Stomach smooth muscle (tissue), 2 donors: ENCODE data around the gene NDUFB8.
A peak's percentile ranks its signal among the peaks of the same experiment; 100 is the strongest.

Experiments used
- H3K27ac ChIP-seq: one replicate; pipeline ENCODE4 v1.7.0; 2013; ENCODE audit warnings: mild to moderate bottlenecking, low read length, inconsistent platforms
- H3K27me3 ChIP-seq, 2 donors: one replicate each; pipeline ENCODE4 v1.7.0; 2013; ENCODE audit warnings: low read length in 2 of 2; ENCODE audit not compliant: insufficient read depth in 2 of 2, control insufficient read depth in 1 of 2
- H3K36me3 ChIP-seq, 2 donors: one replicate each; pipeline ENCODE4 v1.7.0; 2013; ENCODE audit warnings: low read length in 2 of 2; ENCODE audit not compliant: control insufficient read depth in 2 of 2, insufficient read depth in 2 of 2
- H3K4me1 ChIP-seq: one replicate; pipeline ENCODE4 v1.7.0; 2013; ENCODE audit warnings: low read length; ENCODE audit not compliant: control insufficient read depth, insufficient read depth
- H3K4me3 ChIP-seq, 2 donors: one replicate each; pipeline ENCODE4 v1.7.0; 2013; ENCODE audit warnings: low read length in 2 of 2
- H3K9ac ChIP-seq, 2 donors: one replicate each; pipeline ENCODE4 v1.7.0; 2013; ENCODE audit warnings: low read length in 2 of 2, mild to moderate bottlenecking in 1 of 2
- H3K9me3 ChIP-seq, 2 donors: one replicate each; pipeline ENCODE4 v1.7.0; 2013; ENCODE audit warnings: low read length in 2 of 2; ENCODE audit not compliant: control insufficient read depth in 2 of 2
- donor health status: healthy.
- donor health status: Pancreatic carcinoma.

Gene NDUFB8

DNA sequence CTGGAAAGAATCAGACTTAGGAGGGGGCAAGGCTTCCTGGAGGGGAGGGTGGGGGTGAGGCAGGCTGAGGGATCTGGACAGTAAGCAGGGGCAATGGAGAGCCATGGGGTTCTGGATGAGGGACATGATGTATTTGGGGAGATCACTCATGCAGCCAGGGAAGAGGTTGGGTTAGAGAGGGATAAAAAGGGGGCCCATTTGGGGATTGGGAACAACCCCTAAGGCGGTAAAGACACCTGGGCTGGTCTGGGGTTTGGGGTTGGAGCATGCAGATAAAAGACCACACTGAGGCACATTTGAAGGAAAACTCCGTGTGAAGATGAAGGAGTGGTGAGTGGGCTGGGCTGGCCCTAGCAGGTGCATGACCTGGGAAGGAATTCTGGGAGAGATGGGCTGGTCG lies 36.9 kb upstream of the NDUFB8 start:
- Histone ChIP-seq H3K9me3 (no peaks in the 10 kb centered on the region), H3K36me3 (no peaks in the 10 kb centered on the region), H3K27me3 (peaks cover 76 to 83% of the 10 kb centered on the region in 2 donors), H3K27ac (no peak overlapping the region), H3K9ac (no peak overlapping the region), H3K4me3 (no peak overlapping the region), H3K4me1 (peaks cover 12% of the 10 kb centered on the region)

DNA sequence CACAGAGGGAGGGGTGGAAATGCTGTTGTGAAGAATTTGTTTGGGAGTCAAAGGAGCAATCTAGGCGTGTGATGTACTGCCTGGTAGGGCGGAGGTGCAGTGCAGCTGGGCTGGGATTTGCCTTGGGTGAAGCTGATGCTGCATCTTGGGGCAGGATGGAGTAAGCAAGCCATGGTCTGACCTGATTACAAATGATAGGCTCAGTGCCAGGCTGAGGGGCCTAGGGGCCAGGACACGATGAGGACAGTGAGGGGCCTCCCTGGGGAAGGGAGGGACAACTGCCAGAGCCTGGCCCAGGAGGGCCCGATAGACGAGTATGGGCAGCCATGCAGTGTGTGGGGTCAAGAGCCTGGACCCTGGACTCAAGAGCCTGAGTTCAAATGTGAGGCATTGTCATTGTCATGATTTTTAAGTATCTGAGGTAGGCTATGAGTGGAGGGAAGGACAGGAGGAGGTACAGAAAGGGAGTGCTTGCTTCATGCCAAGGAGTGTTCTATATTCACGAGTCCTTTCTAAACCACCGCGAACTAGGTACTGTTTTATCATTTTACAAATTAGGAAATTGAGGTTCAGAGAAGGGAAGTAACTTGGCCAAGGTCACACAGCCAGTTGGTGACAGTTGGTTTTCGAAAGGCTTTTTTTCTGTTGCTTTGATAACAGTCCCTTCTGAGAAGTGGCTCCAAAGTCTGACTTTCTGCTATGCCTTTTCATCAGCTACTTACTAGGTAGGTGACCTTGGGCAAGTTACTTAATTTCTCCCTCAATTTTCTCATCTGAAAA lies 35.7 kb upstream of the NDUFB8 start:
- Histone ChIP-seq H3K4me1 (peaks cover 12% of the 10 kb centered on the region), H3K9ac (no peak overlapping the region), H3K9me3 (no peaks in the 10 kb centered on the region), H3K36me3 (peaks cover 0 to under 1% of the 10 kb centered on the region in 2 donors), H3K27me3 (peaks cover 71 to 79% of the 10 kb centered on the region in 2 donors), H3K27ac (no peak overlapping the region), H3K4me3 (no peak overlapping the region)

DNA sequence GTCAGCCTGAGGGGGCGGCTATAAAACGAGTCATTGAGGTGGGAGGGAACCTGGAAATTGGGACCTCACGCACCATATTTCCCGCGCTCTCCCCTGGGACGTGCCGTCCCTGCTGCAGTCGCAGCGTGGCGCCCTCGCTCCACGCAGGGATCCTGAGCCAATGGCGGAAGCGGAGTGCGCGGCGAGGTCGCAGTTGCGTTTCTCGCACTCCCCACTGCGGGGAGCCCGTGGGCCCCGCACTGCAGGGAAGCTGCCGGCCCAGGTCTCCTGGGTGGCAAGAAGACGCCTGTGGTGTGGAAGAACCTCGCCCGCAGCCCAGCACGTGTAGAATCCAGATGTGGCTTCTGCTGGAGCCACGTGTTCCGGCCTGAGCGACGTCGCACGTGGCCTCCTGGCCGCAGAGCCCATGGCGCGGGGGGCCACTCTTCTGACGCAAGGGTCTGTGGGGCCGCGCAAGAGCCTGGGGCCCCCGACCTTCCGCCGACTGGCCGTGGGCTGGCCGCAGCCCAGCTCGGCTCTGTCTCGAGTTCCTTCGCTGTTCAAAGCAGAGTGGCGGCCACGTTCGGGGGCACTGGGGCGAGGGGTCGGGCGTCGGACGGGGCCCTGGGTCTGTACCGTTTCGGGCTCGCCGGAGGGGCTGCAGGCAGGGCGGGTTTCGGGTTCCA lies 32.5 kb upstream of the NDUFB8 start:
- peak overlapping the region in 1 of 2 donors; percentile 29 for H3K4me3 ChIP-seq

DNA sequence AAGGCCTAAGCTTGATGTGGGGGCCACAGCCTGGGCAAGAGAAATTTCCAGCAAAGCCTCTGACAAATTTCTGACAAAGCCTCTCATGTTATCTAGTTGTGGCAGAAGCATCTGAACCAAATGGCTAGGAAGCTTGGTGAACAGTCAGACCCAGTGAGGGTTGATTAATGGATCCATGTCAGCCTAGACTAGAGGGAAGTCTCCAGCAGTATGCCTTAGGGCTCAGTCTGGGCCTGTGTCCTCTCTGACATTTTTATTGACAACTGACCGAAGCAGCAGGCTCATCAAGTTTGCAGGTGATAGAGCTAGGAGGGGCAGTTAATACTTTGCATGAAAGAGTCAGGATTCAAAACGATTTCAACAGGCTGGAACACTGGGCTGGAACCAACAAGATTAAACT lies 31.3 kb upstream of the NDUFB8 start:
- Histone ChIP-seq H3K36me3 (peaks cover 13 to 19% of the 10 kb centered on the region in 2 donors), H3K4me1 (peaks cover 12% of the 10 kb centered on the region), H3K9me3 (no peaks in the 10 kb centered on the region), H3K9ac (no peak overlapping the region), H3K27ac (no peak overlapping the region), H3K4me3 (no peak overlapping the region), H3K27me3 (peaks cover 40 to 43% of the 10 kb centered on the region in 2 donors)

More for the DNA sequence above, 32.5 kb upstream of the NDUFB8 start:
- peaks cover 6 to 9% of the 10 kb centered on the region in 2 donors for H3K36me3 ChIP-seq
- H3K9me3 ChIP-seq, result no peaks in the 10 kb centered on the region
- H3K27me3 ChIP-seq, result peaks cover 51% of the 10 kb centered on the region in 2 donors
- H3K9ac ChIP-seq, result no peak overlapping the region
- H3K27ac ChIP-seq, result no peak overlapping the region
- H3K4me1 ChIP-seq, result peaks cover 12% of the 10 kb centered on the region

DNA sequence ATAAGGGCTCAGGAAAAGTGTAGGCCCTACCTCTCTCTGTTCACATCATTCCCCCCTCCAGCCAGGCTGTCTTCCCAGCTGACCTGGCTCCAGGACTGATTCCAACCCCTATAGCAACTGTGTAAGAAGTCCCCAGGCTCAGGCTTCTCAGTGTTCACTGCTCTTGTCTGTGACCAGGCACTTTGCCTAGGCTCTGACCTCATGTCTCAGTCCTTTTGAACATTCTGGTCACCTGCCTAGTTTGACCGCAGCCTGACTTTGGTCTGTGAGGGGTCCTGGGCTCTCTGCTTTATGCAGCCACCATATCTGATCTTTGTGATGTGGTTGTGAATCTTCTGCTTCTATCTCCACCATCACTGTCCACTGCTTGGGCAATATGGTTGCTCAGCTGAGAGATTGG lies 30.6 kb upstream of the NDUFB8 start:
- Histone ChIP-seq H3K36me3 (peaks cover 16 to 19% of the 10 kb centered on the region in 2 donors), H3K27ac (no peak overlapping the region), H3K9ac (no peak overlapping the region), H3K27me3 (peaks cover 33 to 38% of the 10 kb centered on the region in 2 donors), H3K9me3 (no peaks in the 10 kb centered on the region), H3K4me3 (no peak overlapping the region), H3K4me1 (peaks cover 12% of the 10 kb centered on the region)

DNA sequence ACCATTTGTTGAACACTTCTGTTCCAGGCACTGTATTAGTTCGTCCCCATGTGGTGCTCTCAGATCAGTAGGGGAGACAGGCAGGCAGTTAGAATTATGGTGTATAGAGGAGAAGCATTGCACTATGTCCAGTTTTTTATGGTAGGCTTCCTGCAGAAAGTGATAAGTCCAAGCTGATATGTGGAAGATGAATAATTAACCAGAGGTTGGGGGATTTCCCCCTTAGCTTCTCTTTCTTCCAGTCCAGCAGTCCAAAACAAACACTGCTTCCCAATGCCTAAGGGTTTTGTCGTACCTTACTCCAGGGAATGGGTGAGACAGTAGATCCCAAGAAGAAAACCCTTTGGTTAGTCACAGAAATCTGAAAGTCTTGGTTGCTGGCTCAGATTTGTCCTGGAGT lies 25.2 kb upstream of the NDUFB8 start:
- Histone ChIP-seq H3K27me3 (no peaks in the 10 kb centered on the region), H3K36me3 (peaks cover 21 to 34% of the 10 kb centered on the region in 2 donors), H3K9me3 (no peaks in the 10 kb centered on the region), H3K4me1 (no peaks in the 10 kb centered on the region), H3K4me3 (no peak overlapping the region), H3K27ac (no peak overlapping the region), H3K9ac (no peak overlapping the region)

DNA sequence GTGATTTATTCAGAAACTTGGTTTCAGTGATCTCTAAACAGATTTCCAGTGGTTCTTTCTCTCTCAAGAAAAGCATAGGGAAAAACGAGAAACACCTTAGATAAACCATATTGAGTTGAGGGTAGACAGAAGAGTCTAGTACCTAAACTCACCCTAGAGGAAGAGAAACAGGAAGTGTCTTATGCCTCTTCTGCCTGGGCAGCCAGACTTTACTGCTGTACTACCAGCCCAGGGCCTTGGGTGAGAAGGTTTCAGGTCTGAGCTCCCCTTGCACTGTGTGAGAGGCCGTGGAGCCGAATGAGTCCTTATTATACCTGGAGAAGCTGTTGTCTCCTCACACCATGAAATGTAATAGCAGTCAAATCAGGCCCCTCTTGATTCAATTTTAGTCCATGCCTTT lies 24.3 kb upstream of the NDUFB8 start:
- no peaks in the 10 kb centered on the region for H3K27me3 ChIP-seq
- H3K36me3 ChIP-seq, result peaks cover 31 to 42% of the 10 kb centered on the region in 2 donors
- no peaks in the 10 kb centered on the region for H3K9me3 ChIP-seq
- no peak overlapping the region for H3K4me3 ChIP-seq
- H3K27ac ChIP-seq, result no peak overlapping the region
- H3K4me1 ChIP-seq, result no peaks in the 10 kb centered on the region
- H3K9ac ChIP-seq, result no peak overlapping the region

DNA sequence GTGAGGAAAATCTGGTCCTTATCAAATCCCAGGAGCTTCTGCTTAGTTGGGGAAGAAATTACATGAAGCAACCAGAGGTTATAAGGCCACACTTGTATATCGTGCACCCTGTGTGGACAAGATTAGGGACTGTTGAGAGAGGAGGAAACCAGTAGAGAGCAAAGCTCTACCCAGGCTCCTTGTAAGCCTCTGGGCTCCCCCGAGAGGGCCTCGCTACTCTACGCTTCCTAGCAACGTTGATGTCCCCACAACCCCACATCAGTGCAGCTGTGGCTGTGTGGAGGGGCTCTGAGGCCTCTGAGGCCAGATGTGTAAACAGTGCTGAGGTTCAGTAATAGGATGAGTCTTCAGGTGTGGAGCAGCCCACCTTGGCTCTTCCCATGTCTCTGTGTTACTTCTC lies 22.1 kb upstream of the NDUFB8 start:
- Histone ChIP-seq H3K4me3 (no peak overlapping the region), H3K27ac (no peak overlapping the region), H3K9ac (no peak overlapping the region), H3K4me1 (no peaks in the 10 kb centered on the region), H3K27me3 (no peaks in the 10 kb centered on the region), H3K36me3 (peaks cover 46 to 49% of the 10 kb centered on the region in 2 donors), H3K9me3 (no peaks in the 10 kb centered on the region)

DNA sequence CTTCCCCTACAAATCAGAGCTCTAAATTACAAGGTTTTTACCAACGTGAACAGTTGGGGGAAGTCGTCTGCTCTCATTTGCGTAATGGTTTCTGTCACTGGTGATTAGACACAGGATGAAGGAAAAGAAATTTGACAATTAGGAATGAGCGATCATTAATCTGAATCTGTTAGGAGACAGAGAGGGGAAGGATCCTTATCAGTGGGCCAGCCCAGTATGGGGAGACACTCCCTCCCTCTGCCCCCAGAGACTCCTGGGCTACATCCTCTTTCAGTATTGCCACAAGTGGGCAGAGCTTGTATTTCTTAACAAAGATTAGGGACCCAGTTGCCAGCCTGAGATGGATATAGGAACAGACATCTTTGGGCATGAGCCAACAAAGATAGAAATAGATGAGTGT lies 21.5 kb upstream of the NDUFB8 start:
- Histone ChIP-seq H3K9ac (no peak overlapping the region), H3K4me1 (no peaks in the 10 kb centered on the region), H3K9me3 (no peaks in the 10 kb centered on the region), H3K27me3 (no peaks in the 10 kb centered on the region), H3K4me3 (no peak overlapping the region), H3K27ac (no peak overlapping the region), H3K36me3 (peaks cover 43 to 45% of the 10 kb centered on the region in 2 donors)

DNA sequence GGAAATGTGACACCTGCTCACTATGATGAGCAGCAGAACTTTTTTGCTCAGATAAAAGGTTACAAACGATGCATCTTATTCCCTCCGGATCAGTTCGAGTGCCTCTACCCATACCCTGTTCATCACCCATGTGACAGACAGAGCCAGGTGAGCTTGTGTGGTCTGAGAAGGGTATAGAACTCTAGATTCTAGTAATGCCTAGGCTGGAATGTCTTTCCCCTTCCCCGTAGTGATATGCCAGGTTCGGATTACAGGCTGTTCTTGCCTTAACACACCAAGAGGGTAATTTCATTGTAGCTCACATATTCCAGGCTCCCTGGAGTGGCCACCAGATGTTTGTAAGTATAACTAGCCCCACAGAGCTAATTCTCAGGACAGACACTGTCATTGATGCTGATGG lies 15.3 kb upstream of the NDUFB8 start:
- H3K4me1 ChIP-seq, result no peaks in the 10 kb centered on the region
- H3K27me3 ChIP-seq, result no peaks in the 10 kb centered on the region
- no peak overlapping the region for H3K9ac ChIP-seq
- peaks cover 58 to 70% of the 10 kb centered on the region in 2 donors for H3K36me3 ChIP-seq
- H3K27ac ChIP-seq, result no peak overlapping the region
- H3K4me3 ChIP-seq, result no peak overlapping the region
- H3K9me3 ChIP-seq, result no peaks in the 10 kb centered on the region

DNA sequence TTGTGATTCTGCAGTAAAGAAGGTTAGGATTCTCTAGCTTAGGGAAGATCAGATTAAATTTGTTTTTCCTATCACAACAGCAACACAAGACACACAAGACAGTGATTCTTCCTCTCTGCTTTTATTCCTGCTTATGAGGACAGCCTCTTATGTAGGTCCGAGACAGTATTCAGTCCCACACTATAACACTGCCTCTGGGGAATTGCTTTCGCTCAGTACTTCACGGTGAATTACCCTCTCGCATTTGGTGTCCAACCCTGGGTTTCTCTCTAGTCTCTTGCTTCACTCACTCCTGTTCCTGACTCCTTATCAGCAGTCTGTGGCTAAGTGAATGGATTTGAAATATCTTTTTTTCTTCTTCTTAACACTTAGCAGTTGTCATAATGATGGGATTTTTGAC lies 7.8 kb upstream of the NDUFB8 start:
- Histone ChIP-seq H3K4me3 (no peak overlapping the region), H3K27ac (no peak overlapping the region), H3K9ac (no peak overlapping the region), H3K27me3 (no peaks in the 10 kb centered on the region), H3K4me1 (peaks cover 12% of the 10 kb centered on the region), H3K9me3 (no peaks in the 10 kb centered on the region), H3K36me3 (peaks cover 19% of the 10 kb centered on the region in 2 donors)
